H9 (cell line): ENCODE data around the gene WDR37. TPM values are rescaled to one million over a fixed set of nuclear protein-coding genes. Genes with fewer than 3 reads are reported as not detected.

Source experiments
- DNase-seq: peaks from one replicate; pipeline ENCODE4 v3.0.0-alpha.2; 2017
- H2AFZ ChIP-seq: one replicate; pipeline ENCODE4 v1.6.1; 2013; ENCODE audit warnings: mild to moderate bottlenecking, low read length, control low read depth, moderate library complexity
- H2AK5ac ChIP-seq: 2 replicates; pipeline ENCODE4 v1.6.1; 2013; ENCODE audit warnings: low read length, control low read depth, mixed read lengths; ENCODE audit not compliant: insufficient read length
- H2BK120ac ChIP-seq: one replicate; pipeline ENCODE4 v1.6.1; 2013; ENCODE audit warnings: low read depth, mild to moderate bottlenecking, low read length, control low read depth, inconsistent platforms; ENCODE audit not compliant: poor library complexity, severe bottlenecking
- H2BK12ac ChIP-seq: 2 replicates; pipeline ENCODE4 v1.6.1; 2013; ENCODE audit warnings: low read length, control low read depth, mixed read lengths, low read depth; ENCODE audit not compliant: insufficient read length
- H2BK15ac ChIP-seq: 2 replicates; pipeline ENCODE4 v1.6.1; 2013; ENCODE audit warnings: low read depth, low read length, control low read depth
- H2BK20ac ChIP-seq: one replicate; pipeline ENCODE4 v1.6.1; 2013; ENCODE audit warnings: low read depth, mild to moderate bottlenecking, low read length, control low read depth, inconsistent platforms; ENCODE audit not compliant: poor library complexity, severe bottlenecking
- H2BK5ac ChIP-seq: 2 replicates; pipeline ENCODE4 v1.6.1; 2013; ENCODE audit warnings: low read length, control low read depth, mixed read lengths; ENCODE audit not compliant: insufficient read length
- H3K14ac ChIP-seq: 2 replicates; pipeline ENCODE4 v1.6.1; 2013; ENCODE audit warnings: low read length, control low read depth; ENCODE audit not compliant: insufficient read depth
- H3K18ac ChIP-seq: 2 replicates; pipeline ENCODE4 v1.6.1; 2013; ENCODE audit warnings: low read depth, mild to moderate bottlenecking, mixed read lengths, low read length, control low read depth; ENCODE audit not compliant: insufficient read length
- H3K23ac ChIP-seq: 2 replicates; pipeline ENCODE4 v1.6.1; 2013; ENCODE audit warnings: low read length, control low read depth, mixed read lengths, low read depth; ENCODE audit not compliant: insufficient read length
- H3K23me2 ChIP-seq: 2 replicates; pipeline ENCODE4 v1.6.1; 2013; ENCODE audit warnings: low read depth, mild to moderate bottlenecking, mixed read lengths, low read length, control low read depth; ENCODE audit not compliant: insufficient read length, poor library complexity, severe bottlenecking
- H3K27ac ChIP-seq: 2 replicates; pipeline ENCODE4 v1.5.1; 2013; ENCODE audit warnings: low read length, control low read depth, mixed read lengths, low read depth; ENCODE audit not compliant: insufficient read length
- H3K27me3 ChIP-seq: 2 replicates; pipeline ENCODE4 v1.6.1; 2013; ENCODE audit warnings: low read length, control low read depth, inconsistent platforms; ENCODE audit not compliant: insufficient read depth
- H3K4ac ChIP-seq: 2 replicates; pipeline ENCODE4 v1.6.1; 2013; ENCODE audit warnings: low read depth, mild to moderate bottlenecking, control low read depth, inconsistent platforms, low read length, moderate library complexity
- H3K4me1 ChIP-seq: 2 replicates; pipeline ENCODE4 v1.6.1; 2013; ENCODE audit warnings: low read length, control low read depth, inconsistent platforms; ENCODE audit not compliant: insufficient read depth
- H3K4me2 ChIP-seq: 2 replicates; pipeline ENCODE4 v1.6.1; 2013; ENCODE audit warnings: low read length, control low read depth, mixed read lengths; ENCODE audit not compliant: insufficient read length, insufficient read depth
- H3K56ac ChIP-seq: 2 replicates; pipeline ENCODE4 v1.6.1; 2013; ENCODE audit warnings: low read depth, mild to moderate bottlenecking, mixed read lengths, low read length, control low read depth; ENCODE audit not compliant: insufficient read length
- H3K79me1 ChIP-seq: 2 replicates; pipeline ENCODE4 v1.6.1; 2013; ENCODE audit warnings: low read depth, mild to moderate bottlenecking, moderate library complexity, low read length, control low read depth, inconsistent platforms; ENCODE audit not compliant: insufficient read depth, poor library complexity, severe bottlenecking
- H3K79me2 ChIP-seq: 2 replicates; pipeline ENCODE4 v1.6.1; 2013; ENCODE audit warnings: low read length, control low read depth, inconsistent platforms; ENCODE audit not compliant: insufficient read depth
- H3K9ac ChIP-seq: 2 replicates; pipeline ENCODE4 v1.6.1; 2013; ENCODE audit warnings: low read length, control low read depth, mixed read lengths; ENCODE audit not compliant: insufficient read length; ENCODE audit errors: extremely low read depth
- H3K9me3 ChIP-seq: one replicate; pipeline ENCODE4 v1.6.1; 2013; ENCODE audit warnings: low read depth, low read length, inconsistent platforms; ENCODE audit not compliant: control insufficient read depth
- H3T11ph ChIP-seq: one replicate; pipeline ENCODE4 v1.6.1; 2013; ENCODE audit warnings: mild to moderate bottlenecking, low read length, control low read depth, inconsistent platforms
- H4K20me1 ChIP-seq: one replicate; pipeline ENCODE4 v1.6.1; 2013; ENCODE audit not compliant: control insufficient read depth, insufficient read length, insufficient read depth
- H4K5ac ChIP-seq: 2 replicates; pipeline ENCODE4 v1.6.1; 2013; ENCODE audit warnings: low read depth, mild to moderate bottlenecking, mixed read lengths, low read length, control low read depth; ENCODE audit not compliant: insufficient read length
- H4K8ac ChIP-seq: replicated peaks from 2 replicates; pipeline ENCODE4 v1.6.1; 2013; ENCODE audit warnings: low read length, control low read depth, mixed read lengths, low read depth; ENCODE audit not compliant: insufficient read length
- H4K91ac ChIP-seq: 2 replicates; pipeline ENCODE4 v1.6.1; 2013; ENCODE audit warnings: low read depth, mild to moderate bottlenecking, moderate library complexity, mixed read lengths, low read length, control low read depth; ENCODE audit not compliant: insufficient read length
- H3K27ac Mint-ChIP-seq, 3 experiments: 2 replicates in 2 of 3; 3 replicates in 1 of 3; pipeline ENCODE4 v1.8.0; 2020 to 2021; ENCODE audit warnings: mixed read lengths in 3 of 3, mild to moderate bottlenecking in 1 of 3, moderate library complexity in 1 of 3
- H3K27me3 Mint-ChIP-seq: 2 replicates; pipeline ENCODE4 v1.8.0; 2021; ENCODE audit warnings: low read depth, mild to moderate bottlenecking, moderate library complexity, mixed read lengths
- H3K36me3 Mint-ChIP-seq, 3 experiments: 2 replicates in 2 of 3; 3 replicates in 1 of 3; pipeline ENCODE4 v1.8.0; 2020 to 2021; ENCODE audit warnings: low read depth in 3 of 3, mixed read lengths in 3 of 3; ENCODE audit not compliant: insufficient read depth in 1 of 3
- H3K4me1 Mint-ChIP-seq, 2 experiments: 2 replicates each; pipeline ENCODE4 v1.8.0; 2020; ENCODE audit warnings: mixed read lengths in 2 of 2
- H3K4me3 Mint-ChIP-seq, 2 experiments: 2 replicates in 1 of 2; 3 replicates in 1 of 2; pipeline ENCODE4 v1.8.0; 2020 to 2021; ENCODE audit warnings: mild to moderate bottlenecking in 2 of 2, mixed read lengths in 2 of 2, moderate library complexity in 1 of 2
- H3K9me3 Mint-ChIP-seq, 2 experiments: 2 replicates in 1 of 2; 3 replicates in 1 of 2; pipeline ENCODE4 v1.8.0; 2020; ENCODE audit warnings: mild to moderate bottlenecking in 2 of 2, mixed read lengths in 2 of 2, moderate library complexity in 1 of 2
- CTCF ChIP-seq: fragments of 200-600 bp; sonication (generic); conservative IDR thresholded peaks from 3 replicates; pipeline ENCODE4 v1.8.0; 2021; ENCODE audit warnings: antibody characterized with exemption, mild to moderate bottlenecking
- WGBS: extraction: QIAGEN DNeasy Blood & Tissue Kit; methylation state at CpG from one replicate; pipeline ENCODE4 v1.1.7; 2013; ENCODE audit warnings: missing lambda C conversion rate, low lambda C conversion rate, mixed read lengths; ENCODE audit not compliant: insufficient read length; ENCODE audit errors: extremely low coverage; 5-methylcytosine and 5-hydroxymethylcytosine counted together
- total RNA-seq: library from RNA; stranded (reverse); gene quantifications from 2 replicates; pipeline ENCODE4 v1.2.1, GENCODE V29; 2021

Gene WDR37
- total RNA-seq, 1 experiment from 2014 or later: 13.1 TPM

- Mint-ChIP-seq H3K4me3 (no peak overlapping the region), H3K36me3 (peaks cover 13 to 34% (median 21%) of the 10 kb centered on the region in 3 experiments; a peak in 6 of 7 replicates)
These were observed 44.0 kb downstream of the WDR37 start for GRCh38 chr10:1100143-1100542.

More at GRCh38 chr10:1100143-1100542, 44.0 kb downstream of the WDR37 start:
- Histone ChIP-seq H3K18ac (no peak overlapping the region), H2AFZ (no peak overlapping the region), H3K4me2 (no peak overlapping the region), H3K9ac (no peak overlapping the region), H3K56ac (no peak overlapping the region), H3K4me1 (no peaks in the 10 kb centered on the region), H3K14ac (no peak overlapping the region), H2BK15ac (no peak overlapping the region), H3K79me1 (no peaks in the 10 kb centered on the region), H4K91ac (no peak overlapping the region), H4K20me1 (no peaks in the 10 kb centered on the region), H2BK5ac (no peak overlapping the region), H3T11ph (no peak overlapping the region), H2BK20ac (no peak overlapping the region), H3K27ac (no peak overlapping the region), H3K79me2 (no peaks in the 10 kb centered on the region), H3K23ac (no peak overlapping the region), H2BK12ac (no peak overlapping the region), H3K23me2 (no peaks in the 10 kb centered on the region), H3K4ac (no peak overlapping the region), H4K8ac (no peak overlapping the region), H2AK5ac (no peak overlapping the region), H3K27me3 (no peaks in the 10 kb centered on the region), H2BK120ac (no peak overlapping the region), H3K9me3 (no peaks in the 10 kb centered on the region), H4K5ac (no peak overlapping the region)
- DNase-seq: no peak
- no peak for TF ChIP-seq CTCF
- Mint-ChIP-seq H3K9me3 (no peaks in the 10 kb centered on the region), H3K4me1 (peaks cover 8 to 17% of the 10 kb centered on the region in 2 experiments; a peak in 3 of 4 replicates), H3K27me3 (no peaks in the 10 kb centered on the region), H3K27ac (no peak overlapping the region)
- WGBS: no CpG with 5 or more reads among the region's 3 CpGs
